AG04449 (cell line): ENCODE data around the gene TMCO1.
A peak's percentile ranks its signal among the peaks of the same experiment; 100 is the strongest.
"Not testable (repeated sequence)": the region's sequence is repeated elsewhere in the genome, so short reads cannot be mapped to it uniquely, and the experiment has no call there.

Experiments used
- CTCF ChIA-PET: fragments of 350-600 bp; formaldehyde crosslinking; extraction: SDS; loops from one replicate; lab custom pipeline; 2021; ENCODE audit warnings: antibody characterized with exemption; lab: Yijun Ruan, JAX
- POLR2A ChIA-PET: fragments of 400-600, 350-600 bp; formaldehyde crosslinking; extraction: SDS; loops from one replicate; lab custom pipeline; 2020; ENCODE audit warnings: antibody characterized with exemption, inconsistent platforms; lab: Yijun Ruan, JAX
- DNase-seq: peaks from one replicate; pipeline ENCODE4 v3.0.0-alpha.2; 2010; ENCODE audit warnings: low read depth, low spot score
- H3K4me3 ChIP-seq: 2 replicates; pipeline ENCODE4 v1.5.1; 2011; ENCODE audit warnings: low read depth, mild to moderate bottlenecking, control low read depth, low read length
- TF ChIP-seq, protein P1 (sequence below): IDR thresholded peaks from one replicate; pipeline ENCODE4 v1.5.1; 2011; ENCODE audit warnings: mild to moderate bottlenecking, moderate library complexity, low read length, control low read depth, inconsistent platforms; ENCODE audit not compliant: insufficient read depth; ENCODE audit errors: missing control alignments

TMCO1 gene

GRCh38 chr1:165712764-165713163 lies 55.9 kb downstream of the TMCO1 start:
- H3K4me3 ChIP-seq: no peak overlapping the region
- CTCF ChIA-PET: interaction anchor here (0.7 to 3.4 kb wide), 4 partner anchors 120 to 213 kb away, joined by 3 to 15 read pairs (median 7); no protein-coding TSS in a partner anchor
- POLR2A ChIA-PET: no interaction called here
- no peak for DNase-seq
- TF ChIP-seq, protein P1, sequence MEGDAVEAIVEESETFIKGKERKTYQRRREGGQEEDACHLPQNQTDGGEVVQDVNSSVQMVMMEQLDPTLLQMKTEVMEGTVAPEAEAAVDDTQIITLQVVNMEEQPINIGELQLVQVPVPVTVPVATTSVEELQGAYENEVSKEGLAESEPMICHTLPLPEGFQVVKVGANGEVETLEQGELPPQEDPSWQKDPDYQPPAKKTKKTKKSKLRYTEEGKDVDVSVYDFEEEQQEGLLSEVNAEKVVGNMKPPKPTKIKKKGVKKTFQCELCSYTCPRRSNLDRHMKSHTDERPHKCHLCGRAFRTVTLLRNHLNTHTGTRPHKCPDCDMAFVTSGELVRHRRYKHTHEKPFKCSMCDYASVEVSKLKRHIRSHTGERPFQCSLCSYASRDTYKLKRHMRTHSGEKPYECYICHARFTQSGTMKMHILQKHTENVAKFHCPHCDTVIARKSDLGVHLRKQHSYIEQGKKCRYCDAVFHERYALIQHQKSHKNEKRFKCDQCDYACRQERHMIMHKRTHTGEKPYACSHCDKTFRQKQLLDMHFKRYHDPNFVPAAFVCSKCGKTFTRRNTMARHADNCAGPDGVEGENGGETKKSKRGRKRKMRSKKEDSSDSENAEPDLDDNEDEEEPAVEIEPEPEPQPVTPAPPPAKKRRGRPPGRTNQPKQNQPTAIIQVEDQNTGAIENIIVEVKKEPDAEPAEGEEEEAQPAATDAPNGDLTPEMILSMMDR: no peak

GRCh38 chr1:165707984-165708706 lies 60.5 kb downstream of the TMCO1 start:
- POLR2A ChIA-PET: no interaction called here
- TF ChIP-seq, protein P1: no peak
- no peak overlapping the region for H3K4me3 ChIP-seq
- CTCF ChIA-PET: interaction anchor here (0.6 to 1.3 kb wide), 6 partner anchors 9 to 219 kb away, joined by 3 to 5 read pairs (median 3); no protein-coding TSS in a partner anchor
- no peak for DNase-seq

DNA sequence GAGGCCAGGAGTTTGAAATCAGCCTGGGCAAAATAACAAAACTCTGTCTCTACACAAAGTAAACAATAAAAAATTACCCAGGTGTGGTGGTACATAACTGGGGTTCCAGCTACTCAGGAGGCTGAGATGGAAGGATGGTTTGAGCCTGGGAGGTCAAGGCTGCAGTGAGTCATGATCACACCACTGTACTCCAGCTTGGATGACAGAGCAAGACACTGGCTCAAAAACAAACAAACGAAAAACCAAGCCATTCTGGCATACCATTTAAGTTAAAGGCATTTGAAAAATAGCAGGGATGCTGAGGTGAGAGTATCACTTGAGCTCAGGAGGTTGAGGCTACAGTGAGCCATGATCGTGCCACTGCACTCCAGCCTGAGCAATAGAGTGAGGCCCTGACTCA lies 65.0 kb downstream of the TMCO1 start:
- TF ChIP-seq, protein P1: no peak
- POLR2A ChIA-PET: no interaction called here
- CTCF ChIA-PET: no interaction called here
- no peak overlapping the region for H3K4me3 ChIP-seq
- no peak for DNase-seq

DNA sequence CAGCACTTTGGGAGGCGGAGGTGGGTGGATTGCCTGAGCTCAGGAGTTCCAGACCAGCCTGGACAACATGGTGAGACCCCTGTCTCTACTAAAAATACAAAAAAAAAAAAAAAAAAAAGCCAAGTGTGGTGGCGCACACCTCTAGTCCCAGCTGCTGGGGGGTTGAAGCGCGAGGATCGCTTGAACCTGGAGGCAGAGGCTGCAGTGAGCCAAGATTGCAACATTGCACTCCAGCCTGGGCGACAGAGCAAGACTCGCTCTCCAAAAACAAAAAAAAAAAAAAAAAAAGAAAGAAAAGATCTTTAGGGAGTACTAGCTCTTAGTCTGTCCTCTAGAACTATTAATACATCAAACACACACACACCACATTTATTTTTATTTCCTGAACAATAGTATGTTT lies 66.7 kb downstream of the TMCO1 start:
- H3K4me3 ChIP-seq, DNase-seq, POLR2A ChIA-PET, CTCF ChIA-PET: not testable (repeated sequence)

- ChIA-PET CTCF (no interaction called here), POLR2A (no interaction called here)
- DNase-seq: no peak
- TF ChIP-seq, protein P1: no peak
- no peak overlapping the region for H3K4me3 ChIP-seq
These were observed 69.1 kb downstream of the TMCO1 start for GRCh38 chr1:165699577-165699976.

- TF ChIP-seq, protein P1: no peak
- ChIA-PET POLR2A (interaction anchor here (1.0 to 1.8 kb wide), 3 partner anchors 101 to 1141 kb away, joined by 3 to 9 read pairs (median 7); partner anchors contain the start of gene POGK), CTCF (interaction anchor here (0.8 to 2.3 kb wide), 4 partner anchors 13 to 75 kb away, joined by 3 to 12 read pairs (median 5); no protein-coding TSS in a partner anchor)
- H3K4me3 ChIP-seq: peak overlapping the region; percentile 81
- no peak for DNase-seq
These were observed 70.0 kb downstream of the TMCO1 start for GRCh38 chr1:165698761-165699052.
